ENCODE measurements around the gene SGCA. TPM values are rescaled to one million over a fixed set of nuclear protein-coding genes. Genes with fewer than 3 reads are reported as not detected.

SGCA gene
- total RNA-seq, 1 donor from 2014 or later = not detected

Other genes with a start within 250 kb of the SGCA start
- 0.36 TPM for gene DLX4, start 196.8 kb upstream of the SGCA start, total RNA-seq (ENCODE audit: unreplicated experiment)
- gene DLX3, start 170.8 kb upstream of the SGCA start, total RNA-seq (ENCODE audit: unreplicated experiment) = 0.13 TPM
- gene ITGA3, start 109.9 kb upstream of the SGCA start, total RNA-seq (ENCODE audit: unreplicated experiment) = 5.0 TPM
- 37.1 TPM for gene PDK2, start 70.7 kb upstream of the SGCA start, total RNA-seq (ENCODE audit: unreplicated experiment)
- gene SAMD14, start 35.8 kb upstream of the SGCA start, total RNA-seq (ENCODE audit: unreplicated experiment) = 82.0 TPM
- gene PPP1R9B, start 15.3 kb upstream of the SGCA start, total RNA-seq (ENCODE audit: unreplicated experiment) = 101 TPM
- 6.8 TPM for gene COL1A1, start 35.6 kb downstream of the SGCA start, total RNA-seq (ENCODE audit: unreplicated experiment)
- 28.1 TPM for gene TMEM92, start 108.5 kb downstream of the SGCA start, total RNA-seq (ENCODE audit: unreplicated experiment)
- gene XYLT2, start 180.1 kb downstream of the SGCA start, total RNA-seq (ENCODE audit: unreplicated experiment) = 23.1 TPM
- gene MRPL27, start 207.2 kb downstream of the SGCA start, total RNA-seq (ENCODE audit: unreplicated experiment) = 38.9 TPM
- 6.1 TPM for gene EME1, start 207.2 kb downstream of the SGCA start, total RNA-seq (ENCODE audit: unreplicated experiment)
- 64.2 TPM for gene LRRC59, start 231.5 kb downstream of the SGCA start, total RNA-seq (ENCODE audit: unreplicated experiment)